Endodermal cell (in vitro differentiated cells): ENCODE measurements around the gene DPP4. TPM values are rescaled to one million over a fixed set of nuclear protein-coding genes. Genes with fewer than 3 reads are reported as not detected.

Source experiments
- DNase-seq: peaks from one replicate; pipeline ENCODE4 v3.0.0-alpha.2; 2017
- H3K27ac ChIP-seq: 2 replicates; pipeline ENCODE4 v1.5.1; 2013; ENCODE audit warnings: mild to moderate bottlenecking, low read depth, low read length, moderate library complexity
- H3K27me3 ChIP-seq: 2 replicates; pipeline ENCODE4 v1.6.1; 2013; ENCODE audit warnings: mild to moderate bottlenecking, low read length, moderate library complexity; ENCODE audit not compliant: insufficient read depth, control insufficient read depth, poor library complexity, severe bottlenecking
- H3K36me3 ChIP-seq: 2 replicates; pipeline ENCODE4 v1.7.0; 2013; ENCODE audit warnings: mild to moderate bottlenecking, low read length, moderate library complexity; ENCODE audit not compliant: control insufficient read depth, insufficient read depth
- H3K4me1 ChIP-seq: one replicate; pipeline ENCODE4 v1.7.0; 2013; ENCODE audit warnings: low read length; ENCODE audit not compliant: control insufficient read depth, insufficient read depth
- H3K4me3 ChIP-seq: 2 replicates; pipeline ENCODE4 v1.5.1; 2013; ENCODE audit warnings: mild to moderate bottlenecking, low read length, moderate library complexity
- H3K9ac ChIP-seq: 2 replicates; pipeline ENCODE4 v1.6.1; 2013; ENCODE audit warnings: mild to moderate bottlenecking, low read length, moderate library complexity; ENCODE audit not compliant: poor library complexity, severe bottlenecking; ENCODE audit errors: extremely low read depth
- H3K9me3 ChIP-seq: 2 replicates; pipeline ENCODE4 v1.6.1; 2013; ENCODE audit warnings: mild to moderate bottlenecking, low read length, moderate library complexity; ENCODE audit not compliant: control insufficient read depth
- H3K27ac Mint-ChIP-seq: 2 replicates; pipeline ENCODE4 v1.8.0; 2020; ENCODE audit warnings: mixed read lengths
- H3K27me3 Mint-ChIP-seq: 2 replicates; pipeline ENCODE4 v1.8.0; 2021; ENCODE audit warnings: mild to moderate bottlenecking, mixed read lengths; ENCODE audit not compliant: insufficient read depth
- H3K36me3 Mint-ChIP-seq: 2 replicates; pipeline ENCODE4 v1.8.0; 2020; ENCODE audit warnings: low read depth, mixed read lengths
- H3K4me1 Mint-ChIP-seq: 2 replicates; pipeline ENCODE4 v1.8.0; 2020; ENCODE audit warnings: mixed read lengths
- H3K4me3 Mint-ChIP-seq: 2 replicates; pipeline ENCODE4 v1.8.0; 2020; ENCODE audit warnings: mild to moderate bottlenecking, moderate library complexity, mixed read lengths
- H3K9me3 Mint-ChIP-seq: 2 replicates; pipeline ENCODE4 v1.8.0; 2020; ENCODE audit warnings: mild to moderate bottlenecking, mixed read lengths
- CTCF ChIP-seq: fragments of 200-600 bp; sonication (generic); conservative IDR thresholded peaks from 2 replicates; pipeline ENCODE4 v1.5.0; 2021; ENCODE audit warnings: antibody characterized with exemption, mild to moderate bottlenecking
- WGBS, 2 experiments: methylation state at CpG; one replicate each; pipeline versions ENCODE4 v1.1.5 to v1.1.7; 2013; ENCODE audit warnings: missing lambda C conversion rate in 2 of 2, mixed read lengths in 1 of 2; ENCODE audit not compliant: insufficient coverage in 1 of 2, insufficient read length in 1 of 2; 5-methylcytosine and 5-hydroxymethylcytosine counted together
- total RNA-seq, 2 donors: library from RNA; stranded (reverse); fragmentation: NEBNext Ultra II Directional in 1 of 2; extraction: Animal tissue kit (Norgen Biotek cat#: 25700) in 1 of 2; gene quantifications; 2 replicates in 1 of 2; 3 replicates in 1 of 2; pipeline ENCODE4 v1.2.1, GENCODE V29; 2021

DPP4 gene
- total RNA-seq, 2 donors from 2014 or later = 0.46 to 1.2 TPM

GRCh38 chr2:162113088-162113775 is 39.2 kb upstream of the DPP4 start:
- H3K36me3 Mint-ChIP-seq = peaks cover 5% of the 10 kb centered on the region
- H3K4me1 Mint-ChIP-seq = peaks cover 24% of the 10 kb centered on the region
- peak overlapping the region; percentile 36 for H3K27ac Mint-ChIP-seq
- Histone ChIP-seq H3K27me3 (no peaks in the 10 kb centered on the region), H3K36me3 (no peaks in the 10 kb centered on the region), H3K9me3 (peaks cover 15% of the 10 kb centered on the region), H3K4me3 (peak overlapping the region; percentile 1), H3K27ac (no peak overlapping the region), H3K9ac (no peak overlapping the region), H3K4me1 (peaks cover 4% of the 10 kb centered on the region)
- peaks cover 1% of the 10 kb centered on the region for H3K27me3 Mint-ChIP-seq
- TF ChIP-seq CTCF = no peak
- no peak overlapping the region for H3K4me3 Mint-ChIP-seq
- 40 to 47% methylated on average over 2 to 3 of the region's 3 CpGs for WGBS, 2 experiments
- H3K9me3 Mint-ChIP-seq = peaks cover 16% of the 10 kb centered on the region
- peak; percentile 67 for DNase-seq

- no peak overlapping the region for H3K4me3 Mint-ChIP-seq
- Histone ChIP-seq H3K9me3 (peaks cover 15% of the 10 kb centered on the region), H3K4me1 (peaks cover 4% of the 10 kb centered on the region), H3K27me3 (no peaks in the 10 kb centered on the region), H3K4me3 (no peak overlapping the region), H3K36me3 (no peaks in the 10 kb centered on the region), H3K27ac (no peak overlapping the region), H3K9ac (no peak overlapping the region)
- H3K27ac Mint-ChIP-seq = peak overlapping the region; percentile 36
- peaks cover 30% of the 10 kb centered on the region for H3K4me1 Mint-ChIP-seq
- 98 to 100% methylated on average over 3 to 4 of the region's 5 CpGs for WGBS, 2 experiments
- H3K36me3 Mint-ChIP-seq = peaks cover 5% of the 10 kb centered on the region
- H3K9me3 Mint-ChIP-seq = peaks cover 16% of the 10 kb centered on the region
- no peak for DNase-seq
- no peak for TF ChIP-seq CTCF
- peaks cover 1% of the 10 kb centered on the region for H3K27me3 Mint-ChIP-seq
Measured at GRCh38 chr2:162111958-162112850, 38.2 kb upstream of the DPP4 start.

- Histone ChIP-seq H3K27ac (no peak overlapping the region), H3K4me3 (no peak overlapping the region), H3K4me1 (peaks cover 1% of the 10 kb centered on the region), H3K27me3 (no peaks in the 10 kb centered on the region), H3K9ac (no peak overlapping the region), H3K36me3 (no peaks in the 10 kb centered on the region), H3K9me3 (no peaks in the 10 kb centered on the region)
- DNase-seq = no peak
- no peaks in the 10 kb centered on the region for H3K27me3 Mint-ChIP-seq
- no peaks in the 10 kb centered on the region for H3K9me3 Mint-ChIP-seq
- no peaks in the 10 kb centered on the region for H3K36me3 Mint-ChIP-seq
- no peak overlapping the region for H3K27ac Mint-ChIP-seq
- WGBS, 2 experiments = 91 to 94% methylated on average over 3 to 4 of the region's 4 CpGs
- H3K4me1 Mint-ChIP-seq = peaks cover 14% of the 10 kb centered on the region
- TF ChIP-seq CTCF = no peak
- H3K4me3 Mint-ChIP-seq = no peak overlapping the region
Measured at GRCh38 chr2:162107361-162107901, 33.4 kb upstream of the DPP4 start.
